SJCRH30 (cell line): ENCODE data around the gene GSG1L. TPM values are rescaled to one million over a fixed set of nuclear protein-coding genes. Genes with fewer than 3 reads are reported as not detected.

ENCODE experiments used
- DNase-seq, 2 experiments: peaks; one replicate each; pipeline ENCODE4 v3.0.0-alpha.2; 2015 to 2020
- H3K27ac ChIP-seq: fragments of 250-450 bp; sonication (Bioruptor Pico); 2 replicates; pipeline ENCODE4 v1.5.1; 2020; ENCODE audit warnings: mild to moderate bottlenecking, moderate library complexity
- H3K27me3 ChIP-seq: fragments of 250-450 bp; sonication (Bioruptor Pico); 2 replicates; pipeline ENCODE4 v1.5.1; 2020; ENCODE audit warnings: mild to moderate bottlenecking, moderate library complexity
- H3K36me3 ChIP-seq: fragments of 250-450 bp; sonication (Bioruptor Pico); 2 replicates; pipeline ENCODE4 v1.5.1; 2020; ENCODE audit warnings: mild to moderate bottlenecking, moderate library complexity
- H3K4me1 ChIP-seq: fragments of 250-450 bp; sonication (Bioruptor Pico); 2 replicates; pipeline ENCODE4 v1.5.1; 2020; ENCODE audit warnings: mild to moderate bottlenecking, moderate library complexity
- H3K4me3 ChIP-seq: fragments of 250-450 bp; sonication (Bioruptor Pico); 2 replicates; pipeline ENCODE4 v1.5.1; 2020; ENCODE audit warnings: mild to moderate bottlenecking, moderate library complexity
- H3K9me3 ChIP-seq: fragments of 250-450 bp; sonication (Bioruptor Pico); replicated peaks from 2 replicates; pipeline ENCODE4 v1.5.1; 2020; ENCODE audit warnings: mild to moderate bottlenecking, moderate library complexity
- total RNA-seq: library from RNA; depleted of rRNA; stranded (reverse); fragments of >200 nt; shearing (Covaris generic); gene quantifications from 2 replicates; pipeline ENCODE4 v1.2.3, GENCODE V29; 2014

GSG1L gene
- total RNA-seq, 1 experiment from 2014 or later = not detected

GRCh38 chr16:27780468-27781194 is 282.9 kb downstream of the GSG1L start:
- no peak overlapping the region for H3K27ac ChIP-seq

GRCh38 chr16:27779641-27780164 is 283.8 kb downstream of the GSG1L start:
- Histone ChIP-seq H3K36me3 (no peaks in the 10 kb centered on the region), H3K9me3 (no peaks in the 10 kb centered on the region), H3K27me3 (no peaks in the 10 kb centered on the region), H3K4me1 (no peaks in the 10 kb centered on the region), H3K4me3 (no peak overlapping the region), H3K27ac (no peak overlapping the region)
- DNase-seq = no peak

More at GRCh38 chr16:27780468-27781194, 282.9 kb downstream of the GSG1L start:
- Histone ChIP-seq H3K4me3 (no peak overlapping the region), H3K36me3 (no peaks in the 10 kb centered on the region), H3K9me3 (no peaks in the 10 kb centered on the region), H3K4me1 (no peaks in the 10 kb centered on the region), H3K27me3 (no peaks in the 10 kb centered on the region)
- no peak for DNase-seq

- Histone ChIP-seq H3K9me3 (no peaks in the 10 kb centered on the region), H3K4me3 (no peak overlapping the region), H3K27me3 (no peaks in the 10 kb centered on the region), H3K27ac (no peak overlapping the region), H3K4me1 (no peaks in the 10 kb centered on the region), H3K36me3 (no peaks in the 10 kb centered on the region)
- DNase-seq = no peak
Measured at GRCh38 chr16:27778926-27779570, 284.5 kb downstream of the GSG1L start.

GRCh38 chr16:27778171-27778925 is 285.2 kb downstream of the GSG1L start:
- DNase-seq = no peak
- no peak overlapping the region for H3K27ac ChIP-seq
- no peak overlapping the region for H3K4me3 ChIP-seq
- H3K4me1 ChIP-seq = no peaks in the 10 kb centered on the region
- H3K27me3 ChIP-seq = no peaks in the 10 kb centered on the region
- H3K9me3 ChIP-seq = no peaks in the 10 kb centered on the region
- H3K36me3 ChIP-seq = no peaks in the 10 kb centered on the region

- H3K4me1 ChIP-seq = no peaks in the 10 kb centered on the region
- H3K36me3 ChIP-seq = no peaks in the 10 kb centered on the region
- DNase-seq = no peak
- no peak overlapping the region for H3K27ac ChIP-seq
- H3K4me3 ChIP-seq = no peak overlapping the region
- H3K27me3 ChIP-seq = no peaks in the 10 kb centered on the region
- no peaks in the 10 kb centered on the region for H3K9me3 ChIP-seq
Measured at GRCh38 chr16:27777527-27777926, 286.0 kb downstream of the GSG1L start.

GRCh38 chr16:27776556-27777225 is 286.8 kb downstream of the GSG1L start:
- Histone ChIP-seq H3K4me3 (no peak overlapping the region), H3K4me1 (no peaks in the 10 kb centered on the region)

GRCh38 chr16:27775254-27775653 is 288.3 kb downstream of the GSG1L start:
- no peaks in the 10 kb centered on the region for H3K27me3 ChIP-seq
- H3K4me1 ChIP-seq = no peaks in the 10 kb centered on the region
- H3K4me3 ChIP-seq = no peak overlapping the region
- no peak overlapping the region for H3K27ac ChIP-seq
- no peak for DNase-seq
- no peaks in the 10 kb centered on the region for H3K36me3 ChIP-seq
- H3K9me3 ChIP-seq = no peaks in the 10 kb centered on the region

More at GRCh38 chr16:27776556-27777225, 286.8 kb downstream of the GSG1L start:
- Histone ChIP-seq H3K27ac (no peak overlapping the region), H3K27me3 (no peaks in the 10 kb centered on the region), H3K9me3 (no peaks in the 10 kb centered on the region), H3K36me3 (no peaks in the 10 kb centered on the region)
- DNase-seq = no peak

DNA sequence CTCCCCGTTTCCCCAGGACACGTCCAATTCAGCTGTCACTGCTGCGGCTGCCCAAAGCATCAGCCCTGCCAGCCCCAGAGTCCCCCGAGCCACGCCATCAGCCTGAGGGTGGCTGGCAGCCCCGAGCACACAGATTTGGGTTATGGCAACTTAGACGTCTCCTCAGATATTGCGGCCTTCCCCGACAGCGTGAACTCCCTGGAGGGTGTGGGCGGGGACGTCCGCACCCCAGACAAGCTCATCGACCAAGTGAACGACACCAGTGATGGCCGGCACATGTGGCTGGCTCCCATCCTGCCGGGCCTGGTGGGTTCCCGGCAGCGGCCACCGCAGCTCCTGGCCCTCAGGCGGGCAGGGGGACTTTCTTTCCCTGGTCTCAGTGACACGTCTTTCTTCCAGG is 288.7 kb downstream of the GSG1L start:
- Histone ChIP-seq H3K27ac (no peak overlapping the region), H3K9me3 (no peaks in the 10 kb centered on the region), H3K4me3 (no peak overlapping the region), H3K4me1 (no peaks in the 10 kb centered on the region), H3K36me3 (no peaks in the 10 kb centered on the region), H3K27me3 (no peaks in the 10 kb centered on the region)
- no peak for DNase-seq

- H3K4me1 ChIP-seq = no peaks in the 10 kb centered on the region
- H3K9me3 ChIP-seq = no peaks in the 10 kb centered on the region
- H3K4me3 ChIP-seq = no peak overlapping the region
- H3K36me3 ChIP-seq = no peaks in the 10 kb centered on the region
- H3K27ac ChIP-seq = no peak overlapping the region
- no peak for DNase-seq
- H3K27me3 ChIP-seq = no peaks in the 10 kb centered on the region
Measured at GRCh38 chr16:27773344-27773743, 290.2 kb downstream of the GSG1L start.

- no peaks in the 10 kb centered on the region for H3K27me3 ChIP-seq
- no peaks in the 10 kb centered on the region for H3K36me3 ChIP-seq
- DNase-seq = no peak
- no peak overlapping the region for H3K27ac ChIP-seq
- no peaks in the 10 kb centered on the region for H3K9me3 ChIP-seq
- H3K4me3 ChIP-seq = no peak overlapping the region
- H3K4me1 ChIP-seq = no peaks in the 10 kb centered on the region
Measured at GRCh38 chr16:27772093-27772825, 291.3 kb downstream of the GSG1L start.

DNA sequence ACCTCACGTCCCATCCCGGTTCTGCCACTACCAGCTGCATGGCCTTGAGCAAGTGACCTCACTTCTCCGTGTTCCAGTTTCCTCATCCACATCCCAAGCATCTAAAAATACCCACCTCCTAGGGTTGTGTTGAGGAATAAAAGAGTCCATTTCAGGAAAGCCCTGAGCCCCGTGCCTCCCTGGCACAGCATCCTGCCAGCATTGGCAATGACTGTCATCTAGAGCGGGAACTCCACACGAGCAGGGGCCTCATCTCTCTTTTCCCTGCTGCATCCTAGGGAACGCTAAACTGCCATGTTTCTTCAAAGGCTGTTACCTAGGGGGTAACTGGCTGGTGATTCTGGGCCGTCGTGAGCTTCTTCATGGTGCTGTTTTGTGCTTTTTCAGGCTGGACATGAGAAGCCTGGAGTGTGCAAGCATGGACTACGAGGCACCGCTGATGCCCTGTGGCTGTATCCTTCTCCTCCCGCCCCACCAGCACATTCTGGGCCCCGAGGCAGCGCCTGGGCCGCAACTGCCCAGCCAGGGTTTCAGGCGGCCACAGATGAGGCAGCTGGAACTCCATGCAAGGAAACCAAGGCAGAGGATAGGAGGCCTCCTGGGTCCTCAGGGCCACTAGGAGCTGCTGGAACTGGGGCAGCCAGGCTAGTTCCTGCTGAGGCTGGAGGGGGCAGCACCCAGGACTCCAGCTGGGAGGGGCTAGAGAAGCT is 292.2 kb downstream of the GSG1L start:
- H3K36me3 ChIP-seq = no peaks in the 10 kb centered on the region
- H3K9me3 ChIP-seq = no peaks in the 10 kb centered on the region
- no peak overlapping the region for H3K4me3 ChIP-seq
- no peak overlapping the region for H3K27ac ChIP-seq
- no peaks in the 10 kb centered on the region for H3K27me3 ChIP-seq
- no peaks in the 10 kb centered on the region for H3K4me1 ChIP-seq
- DNase-seq = no peak

GRCh38 chr16:27770271-27771196 is 293.0 kb downstream of the GSG1L start:
- Histone ChIP-seq H3K27ac (no peak overlapping the region), H3K36me3 (no peaks in the 10 kb centered on the region), H3K27me3 (no peaks in the 10 kb centered on the region), H3K4me1 (no peaks in the 10 kb centered on the region), H3K9me3 (no peaks in the 10 kb centered on the region), H3K4me3 (no peak overlapping the region)
- DNase-seq = no peak
